ENCODE data around the gene LRP1B. TPM values are rescaled to one million over a fixed set of nuclear protein-coding genes. Genes with fewer than 3 reads are reported as not detected.
A peak's percentile ranks its signal among the peaks of the same experiment; 100 is the strongest.
"Not testable (repeated sequence)": the region's sequence is repeated elsewhere in the genome, so short reads cannot be mapped to it uniquely, and the experiment has no call there.

LRP1B gene
- polyA plus RNA-seq, 12 donors: 2.1 to 3.6 (median 3.0) TPM; not detected in 2

DNA sequence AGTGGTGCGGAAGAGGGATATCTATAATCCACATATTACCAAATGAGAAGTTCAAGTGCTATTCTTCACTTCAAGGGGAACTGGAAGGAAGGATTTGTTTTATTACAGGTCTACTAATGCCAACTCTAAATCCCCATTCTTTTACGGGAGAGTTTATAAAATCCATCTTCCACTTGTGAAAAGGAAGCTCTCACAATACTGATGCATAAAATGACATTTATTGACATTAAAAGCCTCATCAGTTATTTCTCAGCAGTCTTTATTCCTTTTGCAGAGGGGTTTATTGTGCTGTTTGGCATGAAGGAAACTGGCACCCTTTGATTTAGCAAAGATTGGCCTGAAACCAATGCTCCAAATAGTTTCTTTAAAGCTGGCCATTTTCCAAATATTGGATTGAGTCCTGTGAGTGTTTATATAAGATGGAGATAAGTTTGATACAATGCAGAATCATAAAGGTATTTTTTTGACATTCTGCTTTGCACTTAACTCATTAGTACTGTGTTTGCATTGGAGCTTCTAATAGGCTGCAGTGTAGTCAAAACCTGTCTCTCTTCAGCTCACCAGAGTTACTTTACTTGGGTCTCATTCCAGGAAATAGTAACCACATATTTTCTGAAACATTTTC lies 26.6 kb downstream of the LRP1B start:
- DNase-seq: no peak

GRCh38 chr2:142100970-142101369 lies 29.8 kb downstream of the LRP1B start:
- no peak for DNase-seq

- no peak for DNase-seq
These were observed 30.5 kb downstream of the LRP1B start for GRCh38 chr2:142100139-142100873.

DNA sequence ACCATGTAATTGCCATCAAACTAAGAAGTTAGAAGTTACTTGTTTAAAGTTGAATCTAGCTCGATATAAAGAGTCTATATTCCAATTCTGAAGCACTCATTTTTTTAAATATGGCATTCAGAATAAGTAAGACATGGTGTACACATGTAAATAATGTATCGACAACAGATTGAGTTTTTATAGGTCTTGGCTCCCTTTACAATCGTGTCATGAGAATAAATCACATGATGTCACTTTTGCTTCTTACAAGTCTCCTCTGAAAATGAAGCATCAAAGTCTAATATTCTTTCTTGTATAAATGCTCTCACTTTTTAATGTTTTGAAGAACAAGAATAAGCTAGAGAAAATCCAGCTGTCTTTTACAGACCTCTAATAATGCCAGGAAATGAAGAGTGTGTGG lies 33.1 kb downstream of the LRP1B start:
- no peak for DNase-seq

GRCh38 chr2:142095647-142096046 lies 35.2 kb downstream of the LRP1B start:
- no peak for DNase-seq

GRCh38 chr2:142094233-142094632 lies 36.6 kb downstream of the LRP1B start:
- no peak for DNase-seq

DNA sequence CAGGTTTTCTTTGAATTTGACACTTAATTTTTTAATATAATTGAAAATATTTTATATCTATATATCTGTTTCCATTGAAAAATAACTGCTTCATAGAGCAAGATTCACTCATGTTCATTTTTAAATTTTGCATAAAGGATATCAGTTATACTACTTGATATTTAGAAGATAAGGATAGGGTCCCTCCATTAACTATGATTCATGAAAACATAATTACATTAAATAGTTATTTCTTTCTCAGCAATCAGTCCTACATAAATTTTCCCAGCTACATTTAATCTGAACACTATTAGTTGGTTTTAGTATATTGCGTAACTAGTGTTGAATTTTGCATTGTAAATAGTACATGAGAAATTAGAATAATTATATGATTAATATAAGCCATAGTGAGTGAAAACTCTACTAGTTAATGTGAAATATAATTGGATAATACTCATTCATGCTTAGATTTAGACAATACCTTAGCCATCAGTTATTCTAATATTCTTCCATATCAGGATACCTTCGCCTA lies 42.7 kb downstream of the LRP1B start:
- no peak for DNase-seq

GRCh38 chr2:142087585-142087984 lies 43.2 kb downstream of the LRP1B start:
- not testable (repeated sequence) for DNase-seq

- DNase-seq: peak; percentile 0
These were observed 48.4 kb downstream of the LRP1B start for GRCh38 chr2:142082368-142082767.

GRCh38 chr2:142076317-142076716 lies 54.5 kb downstream of the LRP1B start:
- no peak for DNase-seq

- no peak for DNase-seq
These were observed 55.0 kb downstream of the LRP1B start for GRCh38 chr2:142075826-142076225.

DNA sequence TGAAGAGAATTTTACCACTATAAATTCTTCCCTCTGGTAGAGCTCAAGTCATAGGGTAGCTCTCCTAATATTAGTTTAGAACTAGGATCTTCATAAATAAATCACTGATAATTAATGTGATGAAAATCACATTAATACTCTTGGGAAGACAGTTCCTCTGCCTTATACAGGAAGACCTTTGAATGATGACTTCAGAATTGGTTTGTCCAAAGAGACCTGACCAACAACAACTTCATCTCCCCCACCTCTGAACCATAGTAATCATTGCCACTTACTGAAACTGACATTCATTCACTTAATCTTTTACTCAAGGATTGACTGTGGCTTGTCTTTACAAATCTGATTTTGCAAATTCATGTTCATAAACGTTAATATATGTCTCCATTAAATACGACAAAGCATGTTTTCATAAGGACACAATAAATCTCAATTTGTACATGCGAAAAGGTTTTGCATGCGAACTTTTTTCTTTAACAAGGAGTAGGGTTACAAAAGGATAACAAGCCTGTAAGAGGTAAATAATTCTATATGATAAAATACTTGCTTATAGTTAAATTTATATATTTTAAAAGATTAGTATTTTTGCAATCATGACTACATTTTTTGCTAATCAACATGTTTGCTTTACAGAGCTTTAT lies 61.4 kb downstream of the LRP1B start:
- no peak for DNase-seq

DNA sequence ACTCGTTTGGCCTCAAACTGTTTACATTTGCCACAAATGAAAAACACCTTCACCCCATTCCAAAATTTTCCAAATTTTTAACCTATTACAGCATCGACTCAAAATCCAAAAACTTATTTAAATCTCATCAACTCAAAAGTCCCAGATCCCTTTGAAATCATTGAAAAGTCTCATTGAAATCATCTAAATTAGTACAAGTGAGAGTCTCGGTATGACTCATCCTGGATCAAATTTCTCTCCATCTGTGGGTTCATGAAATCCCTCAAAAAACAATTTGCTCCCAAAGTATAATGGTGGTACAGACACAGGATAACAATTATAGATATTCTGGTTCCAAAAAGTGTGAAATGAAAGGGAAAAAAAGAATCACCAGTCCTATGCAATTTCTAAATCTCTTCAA lies 65.1 kb downstream of the LRP1B start:
- DNase-seq: no peak

- no peak for DNase-seq
These were observed 65.7 kb downstream of the LRP1B start for GRCh38 chr2:142065156-142065555.

DNA sequence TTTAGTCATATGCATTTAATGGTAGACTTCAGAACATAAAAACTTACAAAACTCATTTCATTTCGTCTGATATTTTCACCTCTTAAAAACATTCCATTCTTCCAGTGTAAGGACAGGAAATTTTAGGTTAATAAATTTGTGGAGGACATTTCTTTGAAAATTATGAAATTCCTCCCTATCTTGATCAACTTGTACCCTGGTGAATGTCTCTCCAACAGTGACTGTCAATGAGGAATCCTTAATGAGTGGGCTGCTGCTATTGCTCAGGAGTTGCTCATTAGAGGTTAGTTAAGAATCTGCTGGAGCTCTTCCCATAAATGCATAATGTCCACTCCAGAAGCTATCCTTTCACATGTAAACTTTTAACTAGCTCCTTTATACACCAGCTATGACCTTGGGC lies 69.1 kb downstream of the LRP1B start:
- no peak for DNase-seq

DNA sequence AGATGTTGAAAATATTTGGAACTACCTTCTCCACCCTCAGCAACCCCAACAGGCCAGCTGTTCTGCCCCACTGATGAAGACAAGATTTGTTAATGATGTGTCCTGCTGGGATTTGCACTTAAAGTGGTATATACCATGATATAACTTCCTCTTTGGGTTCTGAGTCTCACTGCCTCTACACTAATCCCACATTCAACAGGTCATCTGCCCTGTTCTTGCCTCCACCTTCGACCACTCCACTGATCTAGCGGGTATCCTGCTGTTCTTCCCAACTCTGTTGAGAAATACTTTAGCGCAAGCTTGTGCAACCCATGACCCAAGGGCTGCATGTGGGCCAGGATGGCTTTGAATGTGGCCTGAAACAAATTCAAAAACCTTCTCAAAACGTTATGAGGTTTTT lies 72.7 kb downstream of the LRP1B start:
- no peak for DNase-seq

- no peak for DNase-seq
These were observed 74.0 kb downstream of the LRP1B start for GRCh38 chr2:142056784-142057183.

DNA sequence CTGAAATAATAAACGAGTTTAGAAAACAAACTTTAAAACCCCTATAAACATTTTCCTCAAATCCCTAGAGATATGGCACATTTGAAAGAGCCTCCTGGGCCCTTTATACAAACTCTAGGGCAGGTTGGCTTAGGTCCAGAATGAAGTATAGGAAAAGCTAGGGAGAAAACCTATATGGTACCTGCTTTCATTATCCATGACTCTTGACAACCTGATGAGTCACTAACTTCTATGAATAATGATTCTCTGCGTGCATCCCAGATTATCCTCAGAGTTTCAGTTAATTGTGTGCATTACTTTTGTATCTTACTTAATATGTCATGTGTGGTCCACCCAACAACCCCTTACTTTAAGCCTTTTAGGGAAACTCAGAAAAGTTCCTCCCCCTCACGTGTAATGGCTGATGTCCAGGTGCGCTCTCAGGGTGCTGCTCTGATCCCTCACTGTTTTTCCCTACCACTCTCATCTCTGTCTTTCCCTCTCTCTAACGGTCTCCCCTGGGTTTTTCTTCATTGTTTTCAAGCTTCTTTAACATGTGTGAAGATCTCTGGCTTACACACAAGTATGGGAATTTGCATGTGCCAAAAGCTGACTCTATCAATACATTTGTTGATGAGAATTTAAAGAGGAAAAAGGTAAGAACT lies 78.5 kb downstream of the LRP1B start:
- DNase-seq: no peak

DNA sequence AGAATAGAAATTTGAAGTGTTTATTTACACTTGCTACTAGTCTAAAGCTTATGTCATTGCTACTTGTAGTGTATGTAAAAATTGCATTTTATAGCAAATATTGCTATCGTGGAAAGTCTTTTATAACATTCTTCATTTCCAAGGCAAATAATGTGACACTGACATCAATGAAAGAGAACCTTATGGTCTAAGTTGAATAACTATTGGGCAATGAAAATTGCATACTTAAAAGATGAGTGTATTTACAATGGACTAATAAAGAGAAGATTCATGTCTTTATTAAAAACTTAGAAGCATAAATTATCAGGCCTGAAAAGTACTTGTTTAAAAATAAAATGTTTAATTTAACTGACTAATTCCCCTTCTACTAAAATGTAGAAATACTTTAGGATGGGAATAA lies 82.2 kb downstream of the LRP1B start:
- no peak for DNase-seq

DNA sequence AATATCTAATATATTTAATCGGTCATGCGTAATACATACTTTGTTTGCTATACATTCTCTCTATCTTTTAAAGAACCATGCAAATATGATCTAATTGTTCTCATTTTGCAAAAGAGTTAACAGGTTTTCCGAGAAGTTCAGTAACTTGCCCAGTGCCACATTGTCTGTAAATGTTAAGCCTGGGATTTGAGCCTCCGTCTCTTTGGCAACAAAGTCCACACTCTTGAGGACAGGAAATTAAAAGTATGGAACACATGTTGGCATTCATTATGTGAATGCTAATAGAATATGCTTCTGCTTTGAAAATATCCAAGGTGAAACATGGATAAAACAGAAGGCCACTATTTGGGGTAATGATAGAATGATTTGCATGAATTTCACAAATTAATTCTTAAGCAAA lies 85.2 kb downstream of the LRP1B start:
- no peak for DNase-seq

DNA sequence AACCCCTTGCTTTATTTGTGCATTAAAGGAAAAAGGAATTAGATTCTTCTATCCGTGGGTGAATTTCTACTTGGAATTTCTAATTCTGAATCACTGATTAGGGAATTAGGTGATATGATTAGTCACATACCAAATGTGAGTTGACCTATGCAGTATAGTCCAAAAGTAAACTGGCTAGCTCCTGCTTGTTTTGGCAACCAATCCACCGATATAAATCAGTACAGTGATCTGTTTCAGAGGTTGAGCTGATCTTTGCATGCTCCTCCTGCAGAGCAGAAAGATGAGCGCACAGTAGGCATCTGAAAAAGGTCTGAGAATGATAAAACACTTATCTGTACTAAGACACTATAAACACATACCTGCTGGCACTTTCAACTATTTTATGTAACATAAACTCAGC lies 86.6 kb downstream of the LRP1B start:
- DNase-seq: no peak

- no peak for DNase-seq
These were observed 88.1 kb downstream of the LRP1B start for GRCh38 chr2:142042536-142043199.
